WTC11 (cell line): ENCODE results near the gene DRC1. TPM values are rescaled to one million over a fixed set of nuclear protein-coding genes. Genes with fewer than 3 reads are reported as not detected.

Source experiments
- ATAC-seq: fragments of 200-7000 bp; cut with Tn5 transposase; 2 replicates; pipeline ENCODE4 v1.10.0; 2021; ENCODE audit warnings: mild to moderate bottlenecking, moderate library complexity
- CTCF ChIA-PET: fragments of 300-600 bp; sonication (Branson Sonifier 250); formaldehyde crosslinking; loops from one replicate; lab custom pipeline; 2021; ENCODE audit warnings: antibody characterized with exemption; lab: Charles Lee
- POLR2A ChIA-PET: fragments of 350-600 bp; sonication (Branson Sonifier 250); formaldehyde crosslinking; loops from one replicate; lab custom pipeline; 2021; ENCODE audit warnings: antibody characterized with exemption; lab: Charles Lee
- DNase-seq: peaks from one replicate; pipeline ENCODE4 v3.0.0; 2021; ENCODE audit warnings: low spot score
- H3K27ac Mint-ChIP-seq: 2 replicates; pipeline ENCODE4 v1.8.0; 2021; ENCODE audit warnings: mixed read lengths
- H3K27me3 Mint-ChIP-seq: 2 replicates; pipeline ENCODE4 v1.8.0; 2021; ENCODE audit warnings: low read depth, mild to moderate bottlenecking, moderate library complexity, mixed read lengths
- H3K36me3 Mint-ChIP-seq: 2 replicates; pipeline ENCODE4 v1.8.0; 2021; ENCODE audit warnings: mixed read lengths
- H3K4me1 Mint-ChIP-seq: 2 replicates; pipeline ENCODE4 v1.8.0; 2022; ENCODE audit warnings: mixed read lengths
- H3K4me3 Mint-ChIP-seq: 2 replicates; pipeline ENCODE4 v1.8.0; 2021; ENCODE audit warnings: mild to moderate bottlenecking, moderate library complexity, mixed read lengths
- H3K9me3 Mint-ChIP-seq: 2 replicates; pipeline ENCODE4 v1.8.0; 2021; ENCODE audit warnings: mixed read lengths
- AR ChIP-seq: fragments of 250-450 bp; sonication (Bioruptor Pico); IDR thresholded peaks from 2 replicates; pipeline ENCODE4 v1.9.0; 2021; ENCODE audit warnings: mild to moderate bottlenecking
- ARID4B ChIP-seq: sonication (generic); formaldehyde crosslinking; IDR thresholded peaks from 2 replicates; pipeline ENCODE4 v1.8.0; 2023; ENCODE audit warnings: missing genetic modification reagents, mild to moderate bottlenecking, borderline replicate concordance
- ATF1 ChIP-seq: sonication (generic); formaldehyde crosslinking; IDR thresholded peaks from 2 replicates; pipeline ENCODE4 v1.8.1; 2023; ENCODE audit warnings: mild to moderate bottlenecking, moderate library complexity, missing genetic modification reagents
- CBFB ChIP-seq: sonication (generic); formaldehyde crosslinking; IDR thresholded peaks from 2 replicates; pipeline ENCODE4 v1.8.1; 2022; ENCODE audit warnings: mild to moderate bottlenecking, low read depth, missing genetic modification reagents
- CTCF ChIP-seq: fragments of 200-600 bp; IDR thresholded peaks from 2 replicates; pipeline ENCODE4 v1.8.0; 2022; ENCODE audit warnings: antibody characterized with exemption
- E2F4 ChIP-seq: sonication (generic); formaldehyde crosslinking; IDR thresholded peaks from 2 replicates; pipeline ENCODE4 v1.8.1; 2022; ENCODE audit warnings: low read depth, mild to moderate bottlenecking, moderate library complexity, missing genetic modification reagents, borderline replicate concordance
- E2F5 ChIP-seq: sonication (generic); formaldehyde crosslinking; IDR thresholded peaks from 2 replicates; pipeline ENCODE4 v1.8.1; 2022; ENCODE audit warnings: mild to moderate bottlenecking, moderate library complexity, missing genetic modification reagents
- EMX1 ChIP-seq: fragments of 250-450 bp; sonication (Bioruptor Pico); IDR thresholded peaks from 2 replicates; pipeline ENCODE4 v1.8.0; 2021; ENCODE audit warnings: mild to moderate bottlenecking
- ERG ChIP-seq: fragments of 250-450 bp; sonication (Bioruptor Pico); IDR thresholded peaks from 2 replicates; pipeline ENCODE4 v1.8.0; 2021; ENCODE audit warnings: mild to moderate bottlenecking
- FOXK1 ChIP-seq: sonication (generic); formaldehyde crosslinking; IDR thresholded peaks from 2 replicates; pipeline ENCODE4 v1.8.0; 2022; ENCODE audit warnings: mild to moderate bottlenecking, moderate library complexity, missing genetic modification reagents
- IRF1 ChIP-seq: sonication (generic); formaldehyde crosslinking; IDR thresholded peaks from 2 replicates; pipeline ENCODE4 v1.8.0; 2023; ENCODE audit warnings: missing genetic modification reagents
- JUN ChIP-seq: sonication (generic); formaldehyde crosslinking; IDR thresholded peaks from 2 replicates; pipeline ENCODE4 v1.8.0; 2023; ENCODE audit warnings: mild to moderate bottlenecking, missing genetic modification reagents
- KAT7 ChIP-seq: sonication (generic); formaldehyde crosslinking; IDR thresholded peaks from 2 replicates; pipeline ENCODE4 v1.8.1; 2023; ENCODE audit warnings: missing genetic modification reagents, mild to moderate bottlenecking, borderline replicate concordance
- RELA ChIP-seq: sonication (generic); formaldehyde crosslinking; IDR thresholded peaks from 2 replicates; pipeline ENCODE4 v1.8.1; 2022; ENCODE audit warnings: missing genetic modification reagents, mild to moderate bottlenecking, borderline replicate concordance
- SMAD4 ChIP-seq: sonication (generic); formaldehyde crosslinking; IDR thresholded peaks from 2 replicates; pipeline ENCODE4 v1.8.0; 2022; ENCODE audit warnings: mild to moderate bottlenecking, missing genetic modification reagents
- TCF7 ChIP-seq: sonication (generic); formaldehyde crosslinking; IDR thresholded peaks from 2 replicates; pipeline ENCODE4 v1.8.0; 2022; ENCODE audit warnings: mild to moderate bottlenecking, low read depth, missing genetic modification reagents, moderate library complexity
- ZNF317 ChIP-seq: sonication (generic); formaldehyde crosslinking; IDR thresholded peaks from 2 replicates; pipeline ENCODE4 v1.8.1; 2023; ENCODE audit warnings: low read depth, mild to moderate bottlenecking, moderate library complexity, missing genetic modification reagents, borderline replicate concordance
- total RNA-seq: library from RNA; stranded (reverse); gene quantifications from 3 replicates; pipeline ENCODE4 v1.2.3, GENCODE V29; 2021

DRC1 gene
- total RNA-seq, 1 experiment from 2014 or later = 0.55 TPM

GRCh38 chr2:26463244-26464192, 61.8 kb downstream of the DRC1 start (continued):
- no peak for TF ChIP-seq ARID4B (CRISPR knock-in tag)
- no peak for TF ChIP-seq TCF7
- no peak for TF ChIP-seq IRF1 (CRISPR knock-in tag)
- TF ChIP-seq E2F4 (CRISPR knock-in tag) = no peak
- TF ChIP-seq AR (CRISPR knock-in tag) = no peak
- TF ChIP-seq EMX1 = no peak
- TF ChIP-seq SMAD4 (CRISPR knock-in tag) = no peak
- TF ChIP-seq JUN (CRISPR knock-in tag) = no peak
- no peak for TF ChIP-seq KAT7 (CRISPR knock-in tag)

- CTCF ChIA-PET = no interaction called here
- ATAC-seq (no peak), DNase-seq (peak; percentile 5)
- Mint-ChIP-seq H3K4me3 (no peak overlapping the region), H3K9me3 (peaks cover 3% of the 10 kb centered on the region; the same call in 1 of the 2 replicates), H3K27me3 (no peaks in the 10 kb centered on the region; the same call in 1 of the 2 replicates), H3K4me1 (peaks cover 12% of the 10 kb centered on the region), H3K27ac (peak overlapping the region; percentile 32; the same call in 1 of the 2 replicates), H3K36me3 (no peaks in the 10 kb centered on the region)
- POLR2A ChIA-PET = interaction anchor here (0.6 kb wide), 1 partner anchor 42 kb away, joined by 4 read pairs; no protein-coding TSS in a partner anchor
- TF ChIP-seq E2F4 (CRISPR knock-in tag) = no peak
- TF ChIP-seq FOXK1 (CRISPR knock-in tag) = no peak
- TF ChIP-seq ATF1 (CRISPR knock-in tag) = no peak
- TF ChIP-seq RELA (CRISPR knock-in tag) = no peak
- TF ChIP-seq SMAD4 (CRISPR knock-in tag) = no peak
- no peak for TF ChIP-seq CBFB (CRISPR knock-in tag)
- no peak for TF ChIP-seq E2F5 (CRISPR knock-in tag)
- no peak for TF ChIP-seq CTCF
- no peak for TF ChIP-seq ERG
- TF ChIP-seq ZNF317 (CRISPR knock-in tag) = no peak
Measured at GRCh38 chr2:26464390-26465265, 62.9 kb downstream of the DRC1 start.
